GM23338 (cell line): Measurements from ENCODE around the gene ADCY4. TPM values are rescaled to one million over a fixed set of nuclear protein-coding genes. Genes with fewer than 3 reads are reported as not detected.

Source experiments
- ATAC-seq: fragments of 200-7000 bp; cut with Tn5 transposase; 3 replicates; pipeline ENCODE4 v1.9.1; 2020
- DNase-seq: peaks from one replicate; pipeline ENCODE4 v3.0.0-alpha.2; 2015; ENCODE audit warnings: low spot score
- H2AFZ ChIP-seq: fragments of 200-600 bp; sonication (generic); 2 replicates; pipeline ENCODE4 v1.8.0; 2016; ENCODE audit warnings: antibody characterized with exemption, mild to moderate bottlenecking, moderate library complexity
- H3F3A ChIP-seq: fragments of 200-600 bp; sonication (generic); replicated peaks from 2 replicates; pipeline ENCODE4 v1.8.0; 2017; ENCODE audit warnings: antibody characterized with exemption, mixed run types, low read depth
- H3K27ac ChIP-seq: fragments of 200-600 bp; sonication (generic); 2 replicates; pipeline ENCODE4 v1.6.1; 2016; ENCODE audit warnings: low read depth
- H3K27me3 ChIP-seq: fragments of 200-600 bp; sonication (generic); 2 replicates; pipeline ENCODE4 v1.8.0; 2016; ENCODE audit warnings: mild to moderate bottlenecking, mixed run types, moderate library complexity; ENCODE audit not compliant: insufficient read depth
- H3K36me3 ChIP-seq: fragments of 200-600 bp; sonication (generic); 2 replicates; pipeline ENCODE4 v1.8.0; 2016; ENCODE audit warnings: mild to moderate bottlenecking; ENCODE audit not compliant: insufficient read depth
- H3K4me1 ChIP-seq: fragments of 200-600 bp; sonication (generic); 2 replicates; pipeline ENCODE4 v1.8.0; 2016; ENCODE audit warnings: mild to moderate bottlenecking, moderate library complexity; ENCODE audit not compliant: insufficient read depth
- H3K4me2 ChIP-seq: fragments of 200-600 bp; sonication (generic); 2 replicates; pipeline ENCODE4 v1.7.1; 2017; ENCODE audit warnings: mixed run types
- H3K4me3 ChIP-seq: fragments of 200-600 bp; sonication (generic); 2 replicates; pipeline ENCODE4 v1.6.1; 2016; ENCODE audit warnings: mixed run types
- H3K79me2 ChIP-seq: fragments of 200-600 bp; sonication (generic); replicated peaks from 2 replicates; pipeline ENCODE4 v1.8.0; 2017; ENCODE audit warnings: mild to moderate bottlenecking; ENCODE audit not compliant: insufficient read depth
- H3K9me2 ChIP-seq: fragments of 200-600 bp; sonication (generic); 2 replicates; pipeline ENCODE4 v1.8.0; 2017; ENCODE audit not compliant: insufficient read depth
- H4K20me1 ChIP-seq: fragments of 200-600 bp; sonication (generic); replicated peaks from 2 replicates; pipeline ENCODE4 v1.8.0; 2017; ENCODE audit warnings: mild to moderate bottlenecking; ENCODE audit not compliant: insufficient read depth
- H3K27ac Mint-ChIP-seq: 2 replicates; pipeline ENCODE4 v1.8.0; 2020; ENCODE audit warnings: inconsistent platforms, mild to moderate bottlenecking, moderate library complexity, mixed read lengths
- H3K27me3 Mint-ChIP-seq: 3 replicates; pipeline ENCODE4 v1.8.0; 2022; ENCODE audit warnings: low read depth, mild to moderate bottlenecking, moderate library complexity, mixed read lengths, inconsistent platforms; ENCODE audit not compliant: insufficient read depth, poor library complexity
- H3K36me3 Mint-ChIP-seq: 3 replicates; pipeline ENCODE4 v1.8.0; 2021; ENCODE audit warnings: low read depth, mild to moderate bottlenecking, inconsistent platforms, moderate library complexity, mixed read lengths
- H3K4me1 Mint-ChIP-seq: 3 replicates; pipeline ENCODE4 v1.8.0; 2020; ENCODE audit warnings: mild to moderate bottlenecking, inconsistent platforms, mixed read lengths
- H3K4me3 Mint-ChIP-seq: 3 replicates; pipeline ENCODE4 v1.8.0; 2021; ENCODE audit warnings: moderate library complexity, mild to moderate bottlenecking, inconsistent platforms, mixed read lengths
- H3K9me3 Mint-ChIP-seq: 3 replicates; pipeline ENCODE4 v1.8.0; 2020; ENCODE audit warnings: moderate library complexity, mild to moderate bottlenecking, inconsistent platforms, mixed read lengths
- CREB1 ChIP-seq: fragments of 250-450 bp; sonication (Bioruptor Pico); IDR thresholded peaks from 2 replicates; pipeline ENCODE4 v1.5.0; 2020; ENCODE audit warnings: low read depth, mild to moderate bottlenecking, moderate library complexity
- JUNB ChIP-seq: IDR thresholded peaks from one replicate; pipeline ENCODE4 v1.6.1; 2016; ENCODE audit warnings: antibody characterized with exemption; ENCODE audit not compliant: unreplicated experiment
- NANOG ChIP-seq: IDR thresholded peaks from 2 replicates; pipeline ENCODE4 v1.6.1; 2016; ENCODE audit warnings: antibody characterized with exemption, borderline replicate concordance
- POLR2AphosphoS5 ChIP-seq: IDR thresholded peaks from 2 replicates; pipeline ENCODE4 v1.6.1; 2016; ENCODE audit warnings: antibody characterized with exemption, low read depth
- ZNF114 ChIP-seq: fragments of 250-450 bp; sonication (Bioruptor Pico); IDR thresholded peaks from 2 replicates; pipeline ENCODE4 v1.5.0; 2020; ENCODE audit warnings: mild to moderate bottlenecking, moderate library complexity
- ZNF331 ChIP-seq: fragments of 250-450 bp; sonication (Bioruptor Pico); IDR thresholded peaks from 2 replicates; pipeline ENCODE4 v1.5.0; 2020; ENCODE audit warnings: low read depth, mild to moderate bottlenecking, moderate library complexity
- ZNF462 ChIP-seq: fragments of 250-450 bp; sonication (Bioruptor Pico); IDR thresholded peaks from 2 replicates; pipeline ENCODE4 v1.5.0; 2020; ENCODE audit warnings: mild to moderate bottlenecking, moderate library complexity
- polyA plus RNA-seq: library from polyadenylated mRNA; unstranded; fragments of >200 nt; fragmentation: Nextera tagmentation; extraction: Ambion mirVana; gene quantifications from 2 replicates; pipeline ENCODE4 v1.2.1, GENCODE V29; 2016
- total RNA-seq: library from RNA; depleted of rRNA; stranded (reverse); fragments of >200 nt; shearing (Covaris generic); gene quantifications from 2 replicates; pipeline ENCODE4 v1.2.3, GENCODE V29; 2014

The ADCY4 gene
- total and polyA plus RNA-seq, 2 experiments from 2014 or later = 0.10 to 0.40 TPM

GRCh38 chr14:24330973-24331674 is 3.7 kb downstream of the ADCY4 start:
- H3K4me2 ChIP-seq = peak overlapping the region; percentile 92
- no peaks in the 10 kb centered on the region for H3K9me2 ChIP-seq
- H2AFZ ChIP-seq = peak overlapping the region; percentile 100
- DNase-seq (no peak), ATAC-seq (no peak)
- no peak overlapping the region for H3K4me3 Mint-ChIP-seq
- H3K4me3 ChIP-seq = peak overlapping the region; percentile 80
- H4K20me1 ChIP-seq = no peaks in the 10 kb centered on the region; the same call in 1 of the 2 replicates
- peaks cover 20% of the 10 kb centered on the region for H3K4me1 Mint-ChIP-seq
- 0 out of 2 replicates have a peak, but pooled peaks cover 8% of the 10 kb centered on the region for H3F3A ChIP-seq
- no peaks in the 10 kb centered on the region; the same call in 2 of the 3 replicates for H3K9me3 Mint-ChIP-seq
- H3K36me3 ChIP-seq = no peaks in the 10 kb centered on the region
- no peaks in the 10 kb centered on the region; the same call in 2 of the 3 replicates for H3K36me3 Mint-ChIP-seq
- no peak overlapping the region for H3K27ac ChIP-seq
- no peaks in the 10 kb centered on the region for H3K79me2 ChIP-seq
- H3K4me1 ChIP-seq = peaks cover 24% of the 10 kb centered on the region; the same call in 1 of the 2 replicates
- no peak for TF ChIP-seq ZNF462 (CRISPR knock-in tag)
- no peak for TF ChIP-seq ZNF114 (CRISPR knock-in tag)
- TF ChIP-seq JUNB = no peak
- no peak for TF ChIP-seq NANOG
- no peak for TF ChIP-seq ZNF331 (CRISPR knock-in tag)
- TF ChIP-seq CREB1 (CRISPR knock-in tag) = no peak
- TF ChIP-seq POLR2AphosphoS5 = no peak
- H3K27me3 Mint-ChIP-seq = peaks cover 66% of the 10 kb centered on the region
- no peak overlapping the region for H3K27ac Mint-ChIP-seq
- H3K27me3 ChIP-seq = peaks cover 72% of the 10 kb centered on the region
